NCI-H187 treated with DMSO at 0.1 percent for 48 hours (cell line): ENCODE data around the gene ADARB1.

ENCODE experiments used
- DNase-seq: peaks from one replicate; lab custom pipeline; 2025; lab: John Stamatoyannopoulos, UW

ADARB1 gene

DNA sequence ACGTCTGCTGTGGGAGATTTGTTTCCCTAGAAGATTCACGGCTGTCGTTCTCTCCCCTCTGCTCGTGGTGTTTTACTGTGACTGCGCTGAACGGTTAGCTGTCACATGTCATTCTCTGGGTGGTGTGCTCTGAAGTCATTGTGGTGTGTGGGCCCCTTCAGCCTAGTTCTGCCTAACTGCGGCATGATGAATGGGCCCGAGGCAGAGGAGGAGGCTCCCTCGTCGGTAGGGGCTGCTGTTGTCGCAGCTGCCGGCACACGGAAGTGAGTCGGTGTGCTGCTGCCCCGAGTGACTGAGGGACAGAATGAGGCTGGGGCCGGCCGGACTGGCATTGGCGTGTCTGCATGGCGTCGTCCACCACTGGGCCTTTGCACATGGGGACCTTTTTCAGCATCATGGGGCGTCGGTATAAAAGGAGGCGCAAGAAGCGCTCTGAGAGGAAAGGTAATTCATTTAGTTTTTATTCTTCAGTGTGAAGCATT is 77.9 kb downstream of the ADARB1 start:
- DNase-seq: no peak

DNA sequence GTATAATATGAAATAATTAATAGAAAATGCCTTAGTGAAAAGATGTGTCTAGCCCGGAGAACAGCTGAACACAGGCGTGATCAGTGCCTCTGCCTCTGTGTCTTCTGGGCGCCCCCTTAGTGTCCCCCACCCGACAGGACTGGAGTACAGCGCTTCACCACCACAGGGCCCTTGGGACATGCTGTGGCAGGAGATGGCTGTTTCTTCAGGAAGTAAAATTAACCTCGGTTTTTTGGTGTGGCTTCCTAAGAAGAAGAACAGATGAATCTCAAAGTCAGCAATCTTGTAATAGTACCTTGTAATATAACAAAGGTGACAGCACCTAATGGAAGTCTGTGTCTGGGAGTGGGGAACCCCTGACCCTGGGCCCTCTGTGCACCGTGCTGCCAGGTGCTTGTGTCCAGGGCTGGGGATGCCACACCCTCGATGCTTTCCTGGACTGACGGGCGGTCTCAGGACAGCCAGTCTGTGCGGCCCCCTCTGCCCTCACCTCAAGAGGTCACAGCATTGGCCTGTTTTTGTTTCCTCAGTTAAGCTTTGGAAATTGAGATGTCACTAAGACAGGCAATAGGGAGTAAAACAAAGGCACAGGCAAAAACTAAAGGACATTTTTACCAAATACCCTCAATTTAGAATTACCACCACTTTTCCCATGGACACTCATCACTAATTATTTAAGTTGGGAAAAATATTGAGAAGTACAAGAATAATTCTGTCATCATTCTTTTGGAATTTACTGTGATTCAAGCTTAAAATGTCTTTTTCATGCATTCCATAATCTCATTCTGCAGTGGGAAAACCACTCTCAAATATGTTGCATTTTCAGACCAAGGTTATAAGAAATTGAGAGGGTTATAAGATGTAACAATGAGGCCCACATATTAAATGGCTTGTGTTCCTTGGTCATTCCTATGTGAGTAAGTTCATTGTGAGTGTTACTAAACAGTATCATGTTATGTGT is 79.3 kb downstream of the ADARB1 start:
- DNase-seq: no peak

DNA sequence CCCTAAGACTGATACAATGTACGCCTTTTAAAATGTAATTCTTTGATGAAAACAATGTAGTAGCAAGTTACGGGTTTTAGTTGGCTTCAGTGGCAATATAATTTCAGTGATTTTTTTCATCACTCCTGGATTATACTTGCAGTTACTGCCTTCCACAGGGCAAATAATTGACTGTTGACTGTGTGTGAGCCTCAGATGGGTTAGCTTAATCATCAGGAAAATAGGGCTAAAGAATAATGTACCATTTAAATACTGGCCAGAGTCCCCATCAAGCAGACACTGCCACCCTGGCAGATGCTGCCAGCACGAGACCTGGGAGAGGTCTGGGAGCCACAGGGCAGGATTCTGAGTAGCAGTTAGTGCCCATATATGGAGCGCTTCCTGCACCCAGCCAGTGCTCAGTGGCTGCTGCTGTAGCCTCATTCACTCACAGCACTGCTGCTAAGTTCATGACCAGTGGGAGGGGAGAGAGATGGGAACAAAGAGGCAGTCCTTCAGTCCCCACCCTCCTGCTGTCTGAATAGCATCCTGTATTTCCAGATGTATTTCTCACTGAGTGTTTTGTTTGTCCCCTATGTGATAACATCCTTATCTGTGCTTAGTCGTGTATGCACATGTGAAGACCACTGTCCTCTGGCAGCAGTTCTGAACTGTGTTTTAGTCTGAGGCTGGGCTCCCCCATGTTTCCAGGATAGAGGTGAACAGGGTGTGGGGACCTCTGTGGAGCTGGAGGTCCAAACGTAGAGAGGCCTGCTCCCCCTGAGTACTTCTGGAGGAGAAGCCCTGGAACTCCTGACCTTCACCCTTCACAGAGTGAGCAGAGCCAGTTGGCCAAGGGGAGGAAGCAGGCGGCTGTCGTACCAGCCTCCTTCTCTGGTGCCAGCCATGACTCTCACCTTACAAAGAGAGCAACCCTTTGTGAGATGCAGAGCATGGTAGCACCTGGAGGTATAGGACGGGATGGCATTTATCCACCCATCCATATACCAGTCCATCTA is 80.4 kb downstream of the ADARB1 start:
- DNase-seq: no peak

DNA sequence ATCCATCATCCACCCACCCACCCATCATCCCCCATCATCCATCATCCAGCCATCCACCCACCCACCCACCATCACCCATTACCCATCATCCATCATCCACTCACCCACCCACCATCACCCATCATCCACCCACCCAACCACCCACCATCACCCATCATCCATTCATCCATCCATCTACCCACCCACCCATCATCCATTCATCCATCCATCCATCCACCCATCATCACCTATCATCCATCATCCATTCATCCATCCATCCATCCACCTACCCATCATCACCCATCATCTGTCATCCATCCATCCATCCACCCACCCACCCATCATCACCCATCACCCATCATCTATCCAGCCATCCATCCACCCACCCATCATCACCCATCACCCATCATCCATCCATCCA is 81.5 kb downstream of the ADARB1 start:
- DNase-seq: no peak

DNA sequence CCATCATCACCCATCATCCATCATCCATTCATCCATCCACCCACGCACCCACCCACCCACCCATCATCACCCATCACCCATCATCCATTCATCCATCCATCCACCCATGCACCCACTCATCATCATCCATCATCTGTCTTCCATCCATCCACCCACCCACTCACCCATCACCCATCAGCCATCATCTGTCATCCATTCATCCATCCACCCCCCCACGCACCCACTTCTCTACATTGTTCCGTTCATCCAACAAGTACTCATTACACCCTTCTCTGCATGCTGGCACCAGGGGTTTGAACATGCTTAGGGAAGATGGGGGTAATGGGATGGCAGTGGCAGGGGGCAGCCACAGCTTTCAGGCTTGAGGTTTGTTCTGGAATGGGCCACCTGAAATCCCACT is 82.1 kb downstream of the ADARB1 start:
- no peak for DNase-seq

DNA sequence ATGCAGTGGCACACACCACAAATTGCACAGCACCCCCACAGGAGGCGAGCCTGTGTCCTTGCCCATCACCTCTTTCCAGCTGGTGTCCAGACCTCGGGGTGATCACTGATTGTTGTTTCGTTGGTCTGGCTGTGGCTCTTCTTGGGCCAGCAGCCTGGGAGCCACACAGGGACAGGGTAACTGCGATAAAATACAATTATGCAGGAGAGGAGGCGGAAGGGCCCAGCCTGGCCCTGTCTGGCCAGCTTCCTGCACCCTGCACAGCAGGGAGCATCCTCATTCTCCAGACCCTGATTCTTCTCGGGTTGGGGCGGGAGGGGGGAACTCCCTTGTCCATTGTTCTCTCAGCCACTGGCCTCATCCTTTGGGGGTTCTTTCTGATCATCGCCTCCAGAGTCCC is 83.6 kb downstream of the ADARB1 start:
- no peak for DNase-seq

DNA sequence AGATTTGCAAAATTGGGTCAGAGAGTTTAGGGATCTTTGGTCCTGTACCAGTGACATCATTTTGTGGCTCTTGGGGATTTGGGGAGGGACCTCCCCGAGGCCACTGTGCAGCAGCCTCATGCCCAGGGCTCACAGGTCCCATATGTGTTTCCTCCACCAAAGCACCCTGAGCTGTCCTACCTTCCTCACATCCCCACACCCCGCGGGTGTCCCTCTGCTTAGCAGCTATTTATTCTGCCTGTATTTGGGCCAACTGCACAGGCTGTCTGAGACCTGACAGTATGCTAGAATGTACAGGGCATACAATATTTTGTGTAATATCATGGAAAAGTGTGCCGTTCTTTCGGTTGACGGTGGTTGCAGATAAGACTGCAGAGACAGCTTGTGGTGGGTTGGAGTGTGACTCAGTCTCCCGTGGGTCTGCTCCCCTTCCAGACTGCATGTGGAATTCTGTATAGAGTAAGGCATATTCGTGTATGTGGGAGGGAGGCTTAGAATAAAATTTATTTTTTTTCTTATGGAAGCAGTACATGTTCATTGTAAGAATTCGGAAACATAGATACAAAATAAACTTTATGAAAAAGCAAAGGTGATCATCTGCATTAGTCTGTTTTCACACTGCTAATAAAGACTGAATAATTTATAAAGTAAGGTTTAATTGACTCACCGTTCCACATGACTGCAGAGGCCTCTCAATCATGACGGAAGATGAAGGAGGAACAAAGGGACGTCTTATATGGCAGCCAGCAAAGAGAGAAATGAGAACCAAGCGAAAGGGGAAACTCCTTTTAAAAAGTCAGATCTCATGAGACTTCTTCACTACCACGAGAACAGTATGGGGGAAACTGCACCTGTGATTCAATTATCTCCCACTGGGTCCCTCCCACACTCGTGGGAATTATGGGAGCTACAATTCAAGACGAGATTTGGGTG is 84.4 kb downstream of the ADARB1 start:
- DNase-seq: peak; percentile 50

DNA sequence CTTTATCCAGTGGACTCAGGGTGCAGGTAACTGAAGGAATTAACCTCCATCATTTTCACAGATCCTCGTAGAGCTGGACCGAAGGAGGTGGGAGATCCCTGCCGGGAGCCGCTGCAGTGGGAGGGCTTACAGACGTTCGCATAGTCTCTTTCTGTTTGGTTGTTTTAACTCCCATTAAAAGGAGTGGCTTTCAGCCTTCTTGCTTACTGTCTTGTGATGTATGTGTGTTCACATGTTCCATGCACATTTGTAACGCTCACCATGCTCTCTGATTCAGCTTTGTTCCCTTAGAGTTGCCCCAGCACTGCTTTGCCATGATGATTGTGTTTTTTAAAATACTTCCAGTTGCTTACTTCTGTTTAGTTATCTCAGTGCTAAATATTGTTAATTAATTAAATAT is 85.8 kb downstream of the ADARB1 start:
- no peak for DNase-seq

DNA sequence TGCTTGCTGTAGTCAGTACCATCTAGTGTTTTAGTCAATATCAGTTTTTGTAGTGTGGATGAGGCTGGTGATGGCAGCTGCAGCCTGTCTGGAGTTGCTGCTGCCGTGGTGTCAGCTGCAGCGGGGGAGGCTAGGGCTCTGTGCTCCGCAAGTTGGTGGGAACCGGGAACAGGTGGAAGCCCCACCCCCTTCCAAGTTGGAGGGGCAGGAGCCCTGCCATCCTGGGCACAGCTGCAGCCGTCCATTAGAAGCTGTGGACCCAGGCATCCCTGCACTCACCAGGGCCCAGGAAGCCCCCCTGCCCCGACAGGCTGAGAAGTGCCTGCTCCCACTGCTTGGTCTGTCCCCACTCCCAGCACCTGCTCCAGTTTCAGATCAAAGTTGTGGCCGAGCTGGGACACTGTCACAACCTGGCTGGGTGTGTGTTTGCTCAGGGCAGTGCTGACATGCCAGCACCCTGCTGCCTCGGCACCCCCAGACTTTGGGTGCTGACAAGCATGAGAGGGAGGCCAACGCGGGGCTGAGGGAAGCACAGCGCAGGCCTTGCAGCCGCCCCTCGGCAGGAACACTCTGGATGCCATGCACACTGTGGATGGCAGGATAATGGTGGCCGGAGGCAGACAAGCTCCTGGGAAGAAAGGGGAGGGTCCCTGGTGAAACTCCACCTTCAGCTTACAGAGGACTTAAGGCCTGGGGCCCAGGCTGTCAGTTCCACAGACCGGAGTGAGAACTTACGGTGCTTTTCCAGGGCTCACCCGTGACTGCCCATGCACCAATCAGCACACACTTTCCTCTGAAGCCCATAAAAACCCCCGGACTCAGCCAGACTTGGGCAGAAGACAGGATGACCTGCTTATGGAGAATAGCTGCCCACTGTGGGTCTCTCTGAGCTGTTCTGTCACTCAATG is 86.9 kb downstream of the ADARB1 start:
- no peak for DNase-seq

DNA sequence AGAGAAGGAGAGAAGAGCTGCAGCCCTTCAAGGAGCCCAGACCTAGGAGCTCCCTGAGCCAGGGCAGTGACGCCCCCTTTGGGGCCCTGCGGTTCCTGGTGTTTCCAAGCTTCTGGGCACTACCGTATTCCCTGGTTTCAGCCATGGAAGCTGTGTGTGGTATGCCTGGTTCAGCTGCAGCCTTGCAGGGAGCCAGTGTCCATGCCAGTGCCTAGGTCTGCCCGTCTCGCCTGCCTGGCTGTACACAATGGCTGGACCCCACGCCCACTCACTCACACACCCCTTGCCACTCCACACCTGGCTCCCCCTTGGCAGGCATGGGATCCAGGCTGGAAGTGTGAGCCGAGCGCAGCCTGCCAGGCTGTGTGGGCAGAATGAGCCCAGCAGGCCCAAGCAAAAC is 87.7 kb downstream of the ADARB1 start:
- no peak for DNase-seq

DNA sequence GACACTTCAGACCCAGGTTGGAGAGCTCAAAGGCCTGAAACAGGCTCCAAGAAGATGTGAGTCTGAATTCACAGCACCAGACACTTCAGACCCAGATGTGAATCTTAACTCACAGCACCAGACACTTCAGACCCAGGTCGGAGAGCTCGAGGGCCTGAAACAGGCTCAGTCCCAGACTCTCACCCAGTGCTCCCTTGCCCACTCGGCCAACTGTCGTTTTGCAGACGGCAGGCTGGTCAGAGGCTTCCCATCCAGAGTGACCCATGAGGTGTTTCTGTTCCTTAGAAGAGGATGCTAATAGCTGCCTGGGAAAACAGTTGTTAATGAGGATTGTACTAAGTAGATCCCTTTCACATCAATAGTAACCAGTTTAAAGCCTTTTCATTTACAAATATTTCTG is 88.4 kb downstream of the ADARB1 start:
- DNase-seq: no peak

DNA sequence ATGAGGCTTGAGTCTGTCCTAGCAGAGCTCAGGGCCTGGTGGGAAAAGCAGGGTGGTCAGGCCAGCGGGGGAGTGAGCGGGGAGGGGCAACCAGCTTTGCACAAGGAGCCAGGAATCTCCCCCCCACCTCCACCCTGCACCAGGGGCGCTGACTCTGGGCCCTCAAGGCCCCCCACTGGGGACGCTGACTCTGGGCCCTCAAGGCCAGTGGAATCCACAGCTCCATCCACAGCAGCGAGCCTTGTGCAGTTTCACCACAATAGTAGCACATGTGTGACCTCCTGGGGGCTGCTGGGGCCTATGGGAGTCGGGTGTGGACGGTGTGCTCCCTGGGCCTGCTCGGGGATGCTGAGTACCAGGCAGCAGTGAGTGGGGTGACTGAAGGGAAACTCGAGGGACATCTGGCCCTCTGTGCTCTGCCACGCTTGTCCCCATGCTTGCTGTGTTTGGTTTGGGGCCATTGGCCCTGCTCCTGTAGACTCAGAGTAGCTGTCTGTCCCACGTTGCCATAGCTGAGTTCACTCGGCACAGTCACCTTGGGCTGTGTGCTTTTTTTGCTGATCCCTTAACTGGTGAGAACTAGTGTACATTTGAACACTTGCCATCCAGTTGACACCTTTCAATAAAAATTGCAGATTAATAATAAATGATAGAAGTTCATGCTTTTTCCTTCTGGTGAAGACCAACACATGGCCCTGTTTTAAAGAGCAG is 89.2 kb downstream of the ADARB1 start:
- DNase-seq: no peak

DNA sequence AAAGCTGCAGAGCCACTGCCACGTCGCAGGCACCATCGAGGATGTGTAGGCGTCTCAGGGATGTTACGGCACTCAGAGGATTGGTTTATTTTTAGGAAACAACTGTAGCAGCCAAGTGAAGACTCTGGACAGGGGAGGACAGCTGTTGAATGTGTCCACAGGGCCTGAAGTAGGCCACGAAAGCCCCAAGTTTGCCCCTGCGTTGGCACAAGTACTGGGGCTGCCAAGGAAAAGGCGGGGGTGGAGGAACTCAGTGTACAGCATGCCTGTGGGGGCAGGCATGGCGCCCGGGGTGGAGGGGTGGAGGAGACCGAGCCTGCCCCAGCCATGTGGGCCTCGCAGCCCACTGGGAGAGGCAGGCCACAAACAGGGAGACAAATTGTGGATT is 89.7 kb downstream of the ADARB1 start:
- DNase-seq: no peak

DNA sequence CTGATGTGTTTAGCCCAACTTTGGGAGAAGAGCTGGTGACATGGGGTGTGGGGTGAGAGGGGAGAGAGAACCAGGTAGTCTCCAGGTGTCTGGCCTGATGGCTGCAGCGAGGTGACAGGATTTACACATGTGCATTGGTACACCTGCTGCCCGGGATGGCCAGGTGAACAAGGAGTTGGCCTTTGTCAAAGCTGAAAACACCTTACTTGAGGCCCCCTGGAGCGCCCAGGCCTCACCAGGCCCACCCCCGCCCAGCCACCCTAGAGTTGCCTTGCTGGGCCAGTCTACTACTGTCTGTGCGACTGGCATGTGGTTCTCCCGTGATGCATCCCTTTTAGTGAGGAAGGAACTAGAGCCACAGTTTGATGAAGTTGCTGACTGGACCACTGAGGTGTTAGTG is 90.5 kb downstream of the ADARB1 start:
- no peak for DNase-seq

DNA sequence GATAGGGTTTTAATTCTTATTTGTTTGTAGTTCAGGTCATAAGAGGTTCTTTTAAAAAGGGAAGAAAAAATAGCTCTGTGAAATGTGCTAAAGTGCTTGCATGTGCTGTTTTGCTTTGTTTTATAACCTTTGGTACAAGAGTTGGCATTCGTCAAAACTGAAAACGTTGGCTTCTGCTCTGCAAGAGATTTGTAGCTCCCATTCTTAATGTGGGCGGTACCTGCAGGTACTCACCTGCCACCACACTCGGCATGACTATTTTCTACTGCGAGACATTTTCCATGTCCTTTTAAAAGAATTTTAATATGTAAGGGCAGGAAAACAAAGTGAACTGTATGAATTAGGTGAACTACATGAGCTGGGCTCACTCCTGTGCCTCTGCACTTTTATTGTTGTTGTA is 92.6 kb downstream of the ADARB1 start:
- no peak for DNase-seq

DNA sequence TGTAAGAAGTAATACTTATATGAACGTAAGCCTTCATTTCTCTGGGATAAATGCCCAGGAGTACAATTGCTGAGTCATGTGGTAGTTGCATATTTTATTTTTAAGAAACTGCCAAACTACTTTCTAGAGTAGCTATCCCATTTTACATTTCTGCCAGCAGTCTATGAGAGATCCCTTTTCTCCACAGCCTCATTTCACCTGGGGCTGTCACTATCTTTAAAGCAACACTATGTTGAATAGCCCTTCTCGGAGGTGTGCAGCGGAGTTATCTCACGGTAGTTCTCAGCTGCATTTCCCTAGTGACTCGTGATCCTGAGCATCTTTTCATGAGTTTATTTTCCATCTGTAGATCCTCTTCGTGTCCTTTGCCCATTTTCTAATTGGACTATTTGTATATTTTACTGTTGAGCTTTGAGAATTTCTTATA is 93.4 kb downstream of the ADARB1 start:
- no peak for DNase-seq

DNA sequence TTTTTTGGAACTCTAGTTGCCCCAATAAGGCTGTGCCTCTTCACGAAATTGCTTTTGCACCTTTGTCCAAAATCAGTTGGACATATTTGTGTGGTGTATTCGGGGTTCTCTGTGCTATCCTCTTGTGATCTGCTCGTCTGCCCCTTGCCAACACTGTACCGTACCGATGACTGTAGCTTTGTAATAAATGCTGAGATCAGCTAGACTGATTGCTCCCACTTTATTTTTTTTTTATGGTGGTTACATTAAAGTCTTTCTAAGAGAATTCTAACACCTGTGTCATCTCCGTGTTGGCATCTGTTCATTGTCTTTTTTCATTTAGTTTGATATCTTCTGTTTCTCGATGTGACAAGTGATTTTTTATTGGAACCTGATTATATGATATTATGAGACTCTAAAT is 94.1 kb downstream of the ADARB1 start:
- no peak for DNase-seq

DNA sequence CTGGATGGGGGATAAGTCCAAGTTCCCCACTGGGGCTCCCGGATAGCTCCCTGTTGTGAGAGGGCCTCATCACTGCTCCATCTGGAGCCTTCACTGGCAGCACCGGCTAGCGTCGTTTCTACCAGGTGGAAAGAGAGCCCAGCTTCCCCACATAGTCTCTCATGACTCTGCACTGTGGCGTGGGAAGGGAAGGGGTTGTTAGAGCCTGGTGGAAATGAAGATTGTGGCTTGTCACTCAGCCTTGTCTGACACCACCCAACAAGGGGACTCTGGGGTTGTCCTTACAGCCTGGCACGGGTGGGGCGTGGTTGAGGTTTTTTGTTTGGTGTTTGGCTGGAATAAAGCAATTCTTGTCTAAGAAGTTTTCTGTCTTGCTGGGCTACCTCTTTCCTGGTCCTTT is 94.6 kb downstream of the ADARB1 start:
- no peak for DNase-seq

DNA sequence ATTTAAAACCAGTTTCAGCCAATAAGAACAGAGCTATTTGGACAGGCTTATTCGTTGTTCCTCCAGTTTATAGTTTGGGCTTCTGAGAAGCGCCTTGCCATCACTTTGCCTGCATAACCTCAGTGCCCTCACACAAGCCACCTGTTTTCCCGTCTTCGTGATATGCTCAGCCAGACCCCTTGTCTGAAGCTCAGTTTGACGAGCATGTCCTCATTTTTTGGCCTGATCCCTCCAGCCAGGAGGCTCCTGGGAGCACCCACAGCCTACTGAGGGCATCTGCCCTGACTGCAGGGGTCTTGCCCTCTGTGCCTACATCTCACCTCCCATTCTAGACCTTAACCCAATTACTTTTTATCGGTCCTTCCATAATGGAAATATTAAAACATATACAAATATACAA is 95.3 kb downstream of the ADARB1 start:
- no peak for DNase-seq

DNA sequence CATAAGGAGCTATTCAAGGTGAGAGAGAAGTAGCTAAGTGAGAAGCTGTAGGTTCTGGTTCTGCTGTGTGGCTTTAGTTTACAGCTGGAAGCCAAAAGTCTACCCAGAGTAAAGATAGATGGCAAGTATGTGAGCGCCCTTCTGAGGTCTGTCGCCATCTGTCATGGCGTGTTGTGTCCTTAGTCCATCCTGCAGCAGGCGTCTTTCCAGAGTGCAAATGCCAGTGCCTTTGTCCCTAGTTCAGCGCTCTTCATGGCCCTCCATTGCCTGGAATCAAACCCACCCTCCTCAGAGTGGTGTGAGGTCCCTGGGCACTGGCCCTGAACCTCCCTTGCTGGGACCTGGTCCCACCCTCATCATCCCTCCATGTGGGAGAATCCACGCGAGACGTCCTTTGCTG is 96.6 kb downstream of the ADARB1 start:
- DNase-seq: no peak
